Fibroblast of peridontal ligament (primary cell): Measurements from ENCODE around the gene ZNF780A.
"Not testable (repeated sequence)": the region's sequence is repeated elsewhere in the genome, so short reads cannot be mapped to it uniquely, and the experiment has no call there.

ENCODE experiments used
- DNase-seq: peaks from one replicate; pipeline ENCODE4 v3.0.0-alpha.2; 2010; ENCODE audit errors: extremely low read depth

The ZNF780A gene

GRCh38 chr19:40090241-40091204 lies at the start of gene ZNF780A:
TSS of gene ZNF780A (minus strand) at chr19:40090943. CDS start at chr19:40084753, 6,190 bp downstream.
- peak; percentile 53 for DNase-seq

GRCh38 chr19:40139533-40140287 lies 49.0 kb upstream of the ZNF780A start:
- peak; percentile 74 for DNase-seq

GRCh38 chr19:40136818-40137217 lies 46.1 kb upstream of the ZNF780A start:
- DNase-seq, result no peak

DNA sequence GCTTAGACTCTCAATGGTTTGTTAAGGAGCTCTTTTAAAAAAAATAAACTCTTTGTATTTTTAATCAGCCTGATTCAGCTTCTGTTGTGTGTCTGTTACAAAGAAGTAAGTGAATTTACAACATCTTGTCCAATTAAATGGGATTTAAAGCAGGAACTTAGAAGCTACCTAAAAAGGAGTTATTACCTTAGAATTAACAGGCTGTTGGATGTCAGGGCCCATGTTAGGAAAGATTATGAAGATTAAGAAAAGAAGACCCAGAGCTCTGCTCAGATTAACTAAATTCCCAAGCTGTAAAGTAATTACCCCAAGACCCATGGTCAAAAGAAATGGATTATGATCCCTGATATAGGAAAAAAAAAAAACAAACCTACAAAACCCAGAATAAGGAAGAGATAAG lies 44.1 kb upstream of the ZNF780A start:
- DNase-seq, result no peak

DNA sequence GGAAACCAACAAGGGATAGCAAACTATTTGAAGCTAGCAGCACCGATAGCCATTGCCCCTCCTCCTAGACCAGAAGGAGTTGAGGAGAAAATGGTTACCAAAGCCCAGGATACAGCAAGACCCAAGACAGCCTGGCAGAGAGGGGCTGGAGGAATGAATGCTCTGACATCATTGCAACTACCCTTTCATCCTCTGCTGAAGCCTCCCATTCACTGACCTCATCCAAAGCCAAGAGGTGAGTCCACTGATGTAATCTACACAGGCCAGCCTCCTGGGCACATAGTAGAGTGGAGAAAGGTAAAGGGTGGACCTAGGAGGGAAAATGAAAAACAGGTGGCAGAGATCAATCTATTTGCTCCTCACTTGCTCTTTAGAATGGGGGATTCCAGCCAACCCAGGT lies 42.7 kb upstream of the ZNF780A start:
- no peak for DNase-seq

DNA sequence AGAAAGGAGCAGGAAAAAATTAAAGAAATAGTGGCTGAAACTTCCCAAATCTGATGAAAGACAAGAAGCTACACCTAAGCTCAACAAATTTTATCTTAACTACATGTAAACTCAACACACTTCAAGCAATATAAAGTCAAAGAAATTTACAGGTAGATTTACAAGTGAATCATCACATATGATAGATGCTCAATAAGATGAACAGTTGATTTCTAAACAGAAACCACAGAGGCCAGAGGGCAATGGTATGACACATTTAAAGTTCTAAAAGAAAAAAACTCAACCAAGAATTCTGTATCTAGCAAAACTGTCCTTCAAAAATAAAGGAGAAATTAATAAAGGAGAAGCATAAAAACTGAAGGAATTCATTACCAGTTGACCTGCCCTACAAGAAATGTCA lies 39.3 kb upstream of the ZNF780A start:
- no peak for DNase-seq

DNA sequence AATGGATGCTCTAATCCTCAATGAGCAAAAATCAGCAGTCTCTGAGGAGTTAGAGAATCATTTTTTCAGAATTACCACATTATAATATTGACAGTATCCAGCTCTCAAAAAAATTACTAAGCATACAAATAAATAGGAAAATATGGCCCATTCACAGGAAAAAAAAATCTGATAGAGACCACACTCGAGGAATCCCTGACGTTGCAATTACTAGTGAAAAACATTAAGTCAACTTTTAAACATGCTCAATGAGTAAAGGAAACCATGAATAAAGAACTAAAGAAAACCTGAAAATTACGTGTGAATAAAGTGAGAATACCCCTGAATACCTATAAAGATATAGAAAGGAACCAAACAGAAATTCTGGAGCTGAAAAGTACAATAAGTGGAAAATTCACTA lies 38.7 kb upstream of the ZNF780A start:
- no peak for DNase-seq

GRCh38 chr19:40128991-40129390 lies 38.2 kb upstream of the ZNF780A start:
- no peak for DNase-seq

- DNase-seq, result no peak
These were observed 28.6 kb upstream of the ZNF780A start for GRCh38 chr19:40119380-40119779.

- not testable (repeated sequence) for DNase-seq
These were observed 27.9 kb upstream of the ZNF780A start for GRCh38 chr19:40118638-40119037.

- no peak for DNase-seq
These were observed 25.3 kb upstream of the ZNF780A start for GRCh38 chr19:40116075-40116474.

DNA sequence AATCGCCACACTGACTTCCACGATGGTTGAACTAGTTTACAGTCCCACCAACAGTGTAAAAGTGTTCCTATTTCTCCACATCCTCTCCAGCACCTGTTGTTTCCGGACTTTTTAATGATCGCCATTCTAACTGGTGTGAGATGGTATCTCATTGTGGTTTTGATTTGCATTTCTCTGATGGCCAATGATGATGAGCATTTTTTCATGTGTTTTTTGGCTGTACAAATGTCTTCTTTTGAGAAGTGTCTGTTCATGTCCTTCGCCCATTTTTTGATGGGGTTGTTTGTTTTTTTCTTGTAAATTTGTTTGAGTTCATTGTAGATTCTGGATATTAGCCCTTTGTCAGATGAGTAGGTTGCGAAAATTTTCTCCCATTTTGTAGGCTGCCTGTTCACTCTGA lies 23.4 kb upstream of the ZNF780A start:
- not testable (repeated sequence) for DNase-seq

DNA sequence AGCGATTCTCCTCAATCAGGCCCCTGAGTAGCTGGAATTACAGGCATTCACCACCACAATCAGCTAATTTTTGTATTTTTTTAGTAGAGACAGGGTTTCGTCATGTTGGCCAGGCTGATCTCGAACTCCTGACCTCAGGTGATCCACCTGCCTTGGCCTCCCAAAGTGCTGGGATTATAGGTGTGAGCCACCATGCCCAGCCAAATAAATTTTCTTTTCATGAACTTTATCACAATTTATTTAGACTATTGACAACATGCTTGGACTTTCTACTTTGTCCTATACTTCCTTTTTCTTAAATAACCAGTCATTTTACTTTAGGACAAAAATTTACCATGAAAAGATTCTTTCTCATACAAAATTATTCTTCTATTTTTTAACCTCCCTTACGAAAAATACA lies 21.5 kb upstream of the ZNF780A start:
- not testable (repeated sequence) for DNase-seq

DNA sequence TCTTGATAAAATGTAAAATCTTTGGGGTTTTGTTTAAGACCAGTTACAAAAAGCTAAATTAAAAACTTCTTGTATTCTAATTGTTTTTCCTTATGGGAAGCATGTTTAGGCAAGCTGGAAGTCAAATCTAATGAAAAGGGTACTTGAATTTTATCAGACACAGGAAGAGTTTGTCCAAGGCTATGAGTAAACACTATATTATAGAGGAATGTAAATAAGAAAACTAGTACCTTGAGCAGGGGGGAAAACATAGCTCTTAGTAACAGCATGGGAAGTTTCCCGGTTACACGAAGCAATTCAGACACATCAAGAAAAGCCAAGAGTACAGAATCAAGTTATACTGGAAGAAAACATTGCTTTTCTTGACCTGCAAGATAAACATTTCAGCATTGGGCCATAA lies 19.8 kb upstream of the ZNF780A start:
- no peak for DNase-seq

DNA sequence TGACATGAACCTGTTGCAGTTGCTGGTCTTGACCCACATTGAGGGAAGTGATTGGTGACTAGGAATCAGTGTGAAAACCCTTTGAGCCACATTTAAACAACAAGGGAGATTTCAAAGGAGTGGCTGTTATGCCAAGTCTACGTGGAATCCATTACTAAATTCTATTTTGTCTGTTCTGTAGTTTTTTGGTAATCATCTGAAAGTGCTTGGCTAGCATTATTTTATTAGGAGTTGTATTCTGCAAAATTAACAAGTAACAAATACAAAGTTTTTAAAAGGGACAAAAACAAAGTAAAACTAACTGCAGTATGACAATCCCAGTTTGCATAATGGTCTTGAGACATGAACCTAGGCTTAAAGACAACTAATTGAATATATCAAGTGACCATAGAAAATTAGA lies 14.0 kb upstream of the ZNF780A start:
- DNase-seq, result no peak

- DNase-seq, result no peak
These were observed 12.9 kb upstream of the ZNF780A start for GRCh38 chr19:40103600-40103999.

DNA sequence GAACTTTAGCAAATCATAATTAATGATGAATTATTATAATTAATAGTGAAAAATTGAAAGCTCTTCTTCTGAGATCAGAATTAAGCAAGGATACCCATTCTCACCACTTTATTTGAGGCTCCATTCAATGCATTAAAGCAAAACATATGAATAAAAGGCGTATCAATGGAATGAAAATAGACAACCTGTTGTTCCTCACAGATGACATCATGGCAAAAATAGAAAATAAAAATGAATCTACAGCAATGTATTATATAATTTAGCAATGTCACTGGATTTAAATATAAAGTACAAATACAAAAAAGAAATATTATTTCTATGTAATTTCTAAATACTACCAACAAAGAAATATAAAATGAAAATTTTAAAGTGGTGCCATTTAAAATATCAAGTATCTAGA lies 11.1 kb upstream of the ZNF780A start:
- DNase-seq, result no peak

GRCh38 chr19:40093416-40093815 lies 2.7 kb upstream of the ZNF780A start:
- DNase-seq, result no peak

DNA sequence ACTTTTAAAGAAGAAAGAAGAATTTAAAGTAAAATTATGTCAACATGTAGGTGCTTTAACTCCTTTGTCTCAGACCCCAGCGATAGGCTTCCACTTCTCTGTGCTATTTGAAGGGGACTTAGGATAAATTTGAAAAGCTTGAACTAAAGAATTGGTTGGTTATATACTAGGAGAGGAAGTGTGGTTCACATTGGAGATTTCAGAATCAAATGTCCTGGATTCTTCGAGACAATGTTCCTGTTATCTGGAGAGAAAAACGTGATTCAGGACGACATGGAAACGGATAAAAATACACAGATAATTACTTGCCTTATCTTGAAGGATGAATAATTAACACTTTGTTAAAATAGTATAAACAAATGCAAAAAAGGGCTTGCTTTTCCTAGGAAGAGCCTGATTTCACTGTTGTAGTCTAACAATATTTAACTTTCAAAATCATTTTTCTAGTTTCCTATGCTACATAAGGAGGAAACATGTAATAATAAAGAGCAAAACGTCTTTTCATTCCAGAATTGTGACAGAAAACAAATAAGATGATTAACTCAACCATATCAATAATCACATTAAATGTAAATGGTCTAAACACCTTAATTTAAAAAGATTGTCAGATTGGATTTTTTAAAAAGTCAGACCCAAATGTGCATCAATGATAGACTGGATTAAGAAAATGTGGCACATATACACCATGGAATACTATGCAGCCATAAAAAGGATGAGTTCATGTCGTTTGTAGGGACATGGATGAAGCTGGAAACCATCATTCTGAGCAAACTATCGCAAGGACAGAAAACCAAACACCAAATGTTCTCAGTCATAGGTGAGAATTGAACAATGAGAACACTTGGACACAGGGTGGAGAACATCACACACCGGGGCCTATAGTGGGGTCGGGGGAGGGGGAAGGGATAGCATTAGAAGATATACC lies 724 bp upstream of the ZNF780A start:
- DNase-seq, result peak; percentile 2

GRCh38 chr19:40089462-40089861 lies 1.3 kb downstream of the ZNF780A start:
- peak; percentile 92 for DNase-seq

GRCh38 chr19:40088299-40089047 lies 2.3 kb downstream of the ZNF780A start:
- DNase-seq, result no peak
